Left hindlimb (tissue), 1 donor: ENCODE measurements around the gene CASP9.
A peak's percentile ranks its signal among the peaks of the same experiment; 100 is the strongest.
"Not testable (repeated sequence)": the region's sequence is repeated elsewhere in the genome, so short reads cannot be mapped to it uniquely, and the experiment has no call there.

ENCODE experiments used
- DNase-seq: peaks from one replicate; pipeline ENCODE4 v3.0.0-alpha.2; 2018

CASP9 gene

DNA sequence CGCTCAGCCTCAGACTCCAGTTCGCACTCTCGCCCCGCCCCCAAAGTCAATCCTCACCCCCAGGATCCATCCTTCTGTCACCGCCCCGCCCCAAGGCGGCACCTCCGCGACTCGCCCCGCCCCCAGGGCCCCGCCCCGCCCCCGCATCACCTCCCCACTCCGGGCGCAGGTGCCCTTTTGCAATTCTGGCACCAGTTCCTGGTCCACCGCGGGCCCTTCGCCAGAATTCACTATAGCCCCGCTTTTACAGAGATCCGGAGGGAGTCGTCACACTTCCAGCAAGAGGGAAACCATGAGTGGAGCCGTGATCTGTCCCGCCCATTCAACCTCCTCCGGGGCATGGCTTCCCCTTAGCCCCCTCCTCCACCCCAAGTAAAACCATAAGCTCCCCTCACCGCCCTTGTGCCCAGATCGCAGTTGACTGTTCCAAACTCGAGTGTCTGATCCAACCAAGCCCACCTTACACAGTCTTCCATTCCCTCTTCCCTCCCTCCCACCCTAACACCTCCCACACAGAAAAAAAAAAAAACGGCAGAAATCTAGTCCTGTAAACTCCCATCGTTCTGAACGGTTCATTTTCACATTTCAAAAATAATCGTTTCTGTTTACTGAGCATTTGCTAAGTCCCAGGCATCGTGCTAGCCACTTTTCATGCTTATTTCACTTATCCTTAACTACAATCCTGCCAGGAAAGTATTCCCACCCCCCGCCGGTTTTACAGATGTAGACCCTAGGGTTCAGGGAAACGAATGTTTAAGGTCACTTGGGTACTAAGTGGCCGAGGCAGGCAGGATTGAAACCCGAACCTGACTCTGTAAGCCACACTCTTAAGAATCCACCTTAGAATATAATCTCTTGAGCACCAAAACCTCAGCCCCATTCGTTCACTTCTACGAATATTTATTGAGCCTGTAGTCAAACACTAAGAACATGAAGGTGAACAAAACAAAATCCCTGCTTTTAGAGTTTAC is 1.3 kb upstream of the CASP9 start:
- peak; percentile 99 for DNase-seq

DNA sequence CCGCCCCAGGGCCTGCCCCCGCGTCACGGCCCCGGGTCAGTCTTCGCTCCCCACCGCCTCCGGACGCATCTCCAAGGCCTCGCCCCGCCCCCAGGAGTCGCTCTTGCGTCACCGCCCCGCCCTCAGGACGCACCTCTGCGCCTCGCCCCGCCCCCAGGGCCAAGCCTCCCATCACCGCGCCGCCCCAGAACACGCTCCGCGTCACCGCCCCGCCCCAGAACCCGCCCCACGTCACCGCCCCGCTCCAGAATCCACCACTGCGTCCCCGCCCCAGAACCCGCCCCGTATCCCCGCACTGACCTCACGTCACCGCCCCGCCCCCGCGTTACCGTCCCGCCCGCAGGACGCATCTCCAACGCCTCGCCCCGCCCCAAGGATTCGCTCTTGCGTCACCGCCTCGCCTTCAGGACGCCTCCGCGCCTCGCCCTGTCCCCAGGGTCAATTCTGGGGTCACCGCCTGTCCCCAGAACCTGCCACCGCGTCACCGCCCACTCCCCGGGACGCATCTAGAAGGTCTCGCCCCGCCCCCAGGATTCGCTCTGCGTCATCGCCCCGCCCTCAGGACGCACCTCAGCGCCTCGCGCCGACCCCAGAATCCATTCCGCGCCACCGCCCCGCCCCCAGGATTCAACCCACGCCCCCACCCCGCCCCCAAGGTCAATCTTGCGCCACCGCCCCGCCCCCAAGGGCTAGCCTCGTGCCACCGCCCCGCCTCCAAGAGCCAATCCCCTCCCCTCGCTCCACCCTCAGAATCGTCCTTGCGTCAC is 451 bp upstream of the CASP9 start:
- peak; percentile 100 for DNase-seq

DNA sequence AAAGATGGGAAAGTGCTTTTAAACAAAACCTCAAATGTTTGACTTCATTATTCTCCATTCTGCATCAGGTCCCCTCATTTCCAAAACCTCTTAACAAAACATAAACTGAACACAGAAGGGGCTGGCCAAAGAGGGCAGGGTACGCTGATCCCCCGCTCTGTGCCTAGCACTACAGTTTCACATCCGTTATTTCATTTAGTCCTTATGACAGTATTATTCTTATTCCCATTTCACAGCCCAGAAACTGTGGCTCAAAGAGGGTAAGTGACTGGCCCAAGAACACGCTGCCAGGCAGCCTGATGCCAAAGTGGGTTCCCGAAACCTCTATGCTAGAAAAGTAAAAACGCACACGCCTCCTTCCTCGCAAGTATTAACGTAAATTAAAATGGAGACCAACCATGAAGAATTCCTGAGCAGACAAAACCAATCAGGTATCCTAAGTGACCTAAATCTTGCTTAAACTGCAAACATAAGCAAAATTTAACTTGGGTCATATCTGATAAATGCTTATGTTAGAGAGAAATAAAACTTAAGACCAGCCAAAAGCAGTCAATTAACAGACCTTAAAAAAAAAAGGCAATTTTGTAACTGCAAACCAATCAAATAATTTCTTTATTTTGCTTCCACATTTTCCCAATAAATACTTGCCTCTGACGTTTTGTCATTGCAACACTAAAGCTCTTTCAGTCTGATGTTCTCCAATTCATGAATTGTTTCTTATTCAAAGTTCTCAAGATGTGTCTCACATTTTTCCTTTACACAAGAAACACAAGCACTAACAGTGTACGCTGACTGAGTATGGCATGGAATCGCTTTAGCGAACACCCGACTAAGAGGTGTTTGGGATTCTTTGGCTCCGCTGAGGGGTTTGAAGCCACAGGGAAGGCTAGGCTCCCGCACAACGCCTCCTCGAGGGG is 653 bp downstream of the CASP9 start:
- no peak for DNase-seq

DNA sequence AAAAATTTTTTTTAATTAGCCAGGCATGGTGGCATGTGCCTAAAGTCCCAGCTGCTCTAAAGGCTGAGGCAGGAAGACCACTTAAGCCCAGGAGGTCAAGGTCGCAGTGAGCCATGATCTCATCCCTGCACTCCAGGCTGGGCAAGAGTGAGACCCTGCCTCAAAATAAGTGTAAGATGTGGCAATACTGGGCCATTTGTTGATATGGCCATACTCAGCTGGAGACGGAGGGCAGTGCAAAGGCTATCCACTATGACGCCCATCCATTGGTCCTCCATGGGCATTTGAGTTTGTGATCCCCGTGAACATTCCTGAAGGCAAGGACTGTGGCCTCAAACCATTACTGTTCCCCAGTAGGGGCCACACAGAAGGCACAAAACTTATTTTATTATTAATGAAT is 1.5 kb downstream of the CASP9 start:
- no peak for DNase-seq

DNA sequence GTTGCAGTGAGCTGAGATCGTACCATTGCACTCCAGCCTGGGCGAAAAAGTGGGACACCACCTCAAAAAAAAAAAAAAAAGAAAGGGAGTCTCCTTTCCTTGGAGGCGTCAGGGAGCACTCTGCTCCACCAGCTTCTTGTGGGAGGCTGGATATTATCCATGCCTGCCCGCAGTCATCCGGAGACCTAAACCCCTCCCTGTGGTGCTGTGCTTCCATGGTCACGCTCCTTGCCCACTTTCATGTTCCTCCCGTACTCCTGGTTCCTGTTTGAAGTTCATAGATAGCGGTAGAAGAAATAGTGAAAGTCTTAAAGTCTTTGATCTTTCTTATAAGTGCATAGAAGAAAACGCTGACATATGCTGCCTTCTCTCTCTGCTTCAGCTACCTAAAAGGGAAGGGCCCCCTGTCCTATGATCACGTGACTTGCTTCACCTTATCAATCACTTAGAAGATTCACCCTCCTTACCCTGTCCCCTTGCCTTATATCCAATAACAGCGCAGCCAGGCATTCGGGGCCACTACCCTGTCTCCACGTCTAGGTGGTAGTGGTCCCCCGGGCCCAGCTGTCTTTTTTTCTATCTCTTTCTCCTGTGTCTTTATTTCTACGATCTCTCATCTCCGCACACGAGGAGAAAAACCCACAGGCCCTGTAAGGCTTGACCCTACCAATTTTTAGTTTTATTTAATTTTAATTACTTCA is 2.7 kb downstream of the CASP9 start:
- not testable (repeated sequence) for DNase-seq

DNA sequence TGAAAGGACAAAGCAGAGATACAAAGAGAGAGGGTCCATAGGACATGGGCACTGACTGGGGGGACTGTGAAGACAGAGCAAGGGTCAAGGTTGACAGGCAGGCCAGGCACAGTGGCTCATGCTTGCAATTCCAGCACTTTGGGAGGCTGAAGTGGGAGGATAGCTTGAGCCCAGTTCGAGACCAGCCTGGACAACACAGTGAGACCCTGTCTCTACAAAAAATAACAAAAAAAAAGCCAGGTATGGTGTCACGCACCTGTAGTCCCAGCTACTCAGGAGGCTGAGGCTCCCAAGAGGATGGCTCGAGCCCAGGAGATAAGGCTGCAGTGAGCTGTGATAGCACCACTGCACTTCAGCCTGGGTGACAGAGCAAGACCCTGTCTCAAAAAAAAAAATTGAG is 4.4 kb downstream of the CASP9 start:
- no peak for DNase-seq

DNA sequence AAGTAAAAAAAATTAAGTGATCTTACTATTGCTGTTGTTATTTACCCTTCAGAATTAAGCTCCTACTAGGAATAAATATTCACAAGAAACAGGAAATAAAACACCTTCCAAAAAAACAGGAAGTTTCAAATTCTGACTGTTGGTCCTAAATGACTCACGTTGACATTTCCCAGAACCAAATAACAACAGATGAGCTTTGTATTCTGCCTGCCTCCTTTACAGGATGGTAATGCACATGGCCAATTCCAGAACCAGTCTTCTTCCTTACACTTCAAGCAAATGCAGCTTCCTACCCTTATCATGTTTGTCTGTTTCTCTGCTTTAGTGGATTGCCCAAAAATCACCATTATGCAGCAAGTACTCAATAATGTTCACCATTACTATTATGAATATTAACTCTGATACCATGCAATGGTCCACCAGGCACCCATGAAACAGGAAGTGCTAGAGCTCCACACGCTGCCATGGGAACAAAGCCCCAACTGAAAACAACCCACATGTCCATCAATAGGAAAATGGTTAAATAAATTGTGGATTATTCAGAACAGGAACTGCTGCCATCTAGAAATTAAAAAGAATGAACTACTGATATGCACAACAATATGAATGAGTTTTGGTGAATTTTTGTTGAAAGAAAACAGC is 8.9 kb downstream of the CASP9 start:
- DNase-seq = no peak

DNA sequence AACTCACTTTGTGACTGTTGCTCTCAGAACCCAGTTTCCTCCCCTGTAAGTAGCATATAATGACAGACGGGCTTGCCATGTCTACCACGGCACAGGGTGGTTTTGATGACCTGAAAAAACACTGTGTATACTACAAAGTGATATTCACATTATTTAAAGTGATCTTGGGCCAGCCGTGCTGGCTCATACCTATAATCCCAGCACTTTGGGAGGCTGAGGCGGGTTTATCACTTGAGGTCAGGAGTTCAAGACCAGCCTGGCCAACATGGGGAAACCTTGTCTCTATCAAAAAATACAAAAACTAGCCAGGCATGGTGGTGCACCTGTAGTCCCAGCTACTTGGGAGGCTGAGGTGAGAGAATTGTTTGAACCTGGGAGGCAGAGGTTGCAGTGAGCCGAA is 9.5 kb downstream of the CASP9 start:
- DNase-seq = not testable (repeated sequence)

DNA sequence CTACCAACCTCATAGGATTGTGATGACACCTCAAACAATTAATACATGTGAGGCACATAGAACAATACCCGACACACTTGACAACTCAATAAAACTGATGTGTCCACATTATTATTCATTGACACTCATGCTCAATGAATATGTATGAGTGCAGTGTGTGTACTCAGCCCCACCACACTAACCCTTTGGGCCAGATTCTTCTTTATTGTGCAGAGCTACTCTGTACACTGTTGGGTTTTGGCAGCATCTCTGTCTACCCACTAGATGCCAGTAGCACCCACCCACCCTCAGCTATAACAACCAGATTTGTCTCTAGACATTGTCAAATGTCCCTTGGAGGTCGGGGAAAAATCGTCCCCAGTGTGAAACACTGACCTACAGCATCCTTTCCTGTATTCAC is 10.1 kb downstream of the CASP9 start:
- no peak for DNase-seq

DNA sequence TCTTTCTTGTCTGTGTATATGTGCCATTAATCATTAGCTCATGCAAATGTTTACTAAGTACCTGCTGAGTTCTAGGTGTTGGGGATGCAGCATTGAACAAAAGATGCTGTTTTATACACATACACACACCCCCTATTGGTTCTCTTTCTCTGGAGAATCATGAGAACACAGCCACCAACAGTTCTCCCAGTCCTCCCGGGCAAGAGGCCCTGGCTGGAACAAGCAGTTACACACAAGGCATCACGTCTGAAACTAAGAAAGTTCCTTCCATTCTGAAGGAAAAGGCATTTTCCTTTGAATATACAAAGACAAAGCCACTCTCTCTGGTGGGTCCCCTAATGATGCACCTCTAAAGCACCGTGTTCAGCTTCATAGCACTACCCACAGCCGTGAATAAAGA is 10.8 kb downstream of the CASP9 start:
- DNase-seq = no peak

DNA sequence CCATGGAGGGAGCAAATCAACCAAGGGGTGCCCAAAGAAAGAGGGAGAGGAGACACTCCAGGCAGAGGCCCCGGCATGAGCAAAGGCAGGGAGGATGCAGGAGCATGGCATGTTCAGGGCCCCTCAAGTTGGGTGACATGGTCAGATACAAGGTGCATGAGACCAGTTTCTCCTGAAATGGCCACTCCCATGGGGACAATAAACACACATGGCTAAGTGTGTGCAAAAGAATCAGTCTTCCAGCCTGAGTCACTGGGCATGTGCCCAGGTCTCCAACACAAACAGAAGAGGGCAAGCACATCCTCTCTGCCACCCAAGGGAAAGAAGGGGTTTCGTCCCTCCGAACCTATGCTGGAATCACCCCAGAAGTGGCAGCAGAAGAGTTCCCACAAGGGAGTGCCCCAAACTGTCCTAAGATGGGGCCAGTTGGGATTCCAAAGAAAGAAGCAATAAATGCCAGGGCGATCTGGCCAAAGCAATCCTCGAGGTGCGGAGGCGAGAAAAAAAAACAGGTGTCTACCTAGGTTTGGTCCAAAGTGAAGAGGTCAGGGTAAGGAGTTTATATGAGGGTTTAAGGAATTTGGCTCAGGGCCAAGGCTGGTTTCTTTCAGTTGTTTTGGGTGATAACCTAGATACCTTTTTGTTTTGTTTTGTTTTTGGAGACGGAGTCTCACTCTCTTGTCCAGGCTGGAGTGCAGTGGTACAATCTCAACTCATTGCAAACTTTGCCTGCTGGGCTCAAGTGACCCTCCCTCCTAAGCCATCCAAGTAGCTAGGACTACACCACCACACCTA is 13.2 kb downstream of the CASP9 start:
- no peak for DNase-seq

DNA sequence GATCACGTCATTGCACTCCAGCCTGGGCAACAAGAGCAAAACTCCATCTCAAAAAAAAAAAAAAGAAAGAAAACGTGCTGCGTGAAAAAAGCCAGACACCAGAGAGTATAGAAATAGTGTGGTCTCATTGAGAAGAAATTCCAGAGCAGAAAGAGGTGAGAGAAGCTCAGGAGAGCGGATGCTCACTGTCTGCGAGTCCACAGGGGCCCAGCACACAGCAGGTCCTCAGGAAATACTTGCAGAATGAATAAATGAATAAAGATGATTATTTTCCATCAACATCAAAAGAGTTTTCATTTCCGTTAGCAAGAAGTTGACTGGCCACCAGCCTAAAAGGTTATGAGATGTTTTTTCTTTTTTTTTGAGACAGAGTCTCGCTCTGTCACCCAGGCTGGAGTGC is 14.4 kb downstream of the CASP9 start:
- DNase-seq = no peak

DNA sequence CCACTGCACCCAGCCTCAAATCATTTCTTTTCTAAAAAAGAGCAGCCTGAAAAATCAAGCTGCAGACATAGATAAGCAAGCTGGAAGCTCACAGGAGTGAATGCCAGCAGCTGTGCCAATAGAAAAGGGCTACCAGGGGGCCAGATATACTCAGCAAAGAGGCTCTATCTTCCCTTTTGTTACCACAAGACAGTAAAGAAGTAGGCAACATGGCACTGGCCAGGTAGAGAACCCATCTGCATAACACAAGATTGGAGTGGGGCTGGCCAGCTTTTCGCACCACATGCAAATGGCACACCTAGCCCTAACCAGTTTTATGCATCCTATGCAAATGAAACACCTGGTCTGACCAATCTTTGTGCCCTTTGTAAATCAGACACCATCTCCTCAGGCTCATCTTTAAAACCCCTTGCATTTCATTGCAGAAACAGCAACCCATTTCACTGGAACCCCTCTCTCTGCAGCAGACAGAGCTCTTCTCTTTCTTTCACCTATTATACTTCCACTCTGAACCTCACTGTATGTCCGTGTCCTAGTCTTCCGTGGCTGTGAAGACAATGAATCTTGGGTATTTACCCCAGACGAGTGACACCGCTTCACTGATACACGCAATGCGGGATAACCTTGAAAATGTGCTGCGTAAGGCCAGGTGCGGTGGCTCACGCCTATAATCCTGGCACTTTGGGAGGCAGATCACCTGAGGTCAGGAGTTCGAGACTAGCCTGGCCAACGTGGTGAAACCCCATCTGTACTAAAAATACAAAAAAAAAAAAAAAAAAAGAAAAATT is 15.1 kb downstream of the CASP9 start:
- no peak for DNase-seq

DNA sequence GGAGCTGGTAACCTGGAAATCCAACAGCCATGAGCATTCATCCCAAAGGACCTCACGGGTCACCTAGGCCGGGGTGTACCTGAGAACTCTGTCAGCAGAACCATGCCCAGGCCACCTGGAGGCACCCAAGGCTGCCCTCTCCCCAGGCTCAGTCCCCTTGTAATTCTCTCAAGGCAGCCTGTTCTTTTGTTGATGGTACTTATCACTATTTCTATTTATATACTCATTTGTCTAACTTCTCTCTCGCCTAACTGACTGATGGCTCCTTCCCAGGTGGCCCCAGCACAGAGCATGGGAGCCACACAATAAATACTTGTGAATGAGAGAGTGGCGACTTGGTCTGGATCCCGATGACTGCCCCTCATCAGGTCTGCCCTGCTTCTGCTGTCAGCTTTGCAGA is 16.7 kb downstream of the CASP9 start:
- no peak for DNase-seq

DNA sequence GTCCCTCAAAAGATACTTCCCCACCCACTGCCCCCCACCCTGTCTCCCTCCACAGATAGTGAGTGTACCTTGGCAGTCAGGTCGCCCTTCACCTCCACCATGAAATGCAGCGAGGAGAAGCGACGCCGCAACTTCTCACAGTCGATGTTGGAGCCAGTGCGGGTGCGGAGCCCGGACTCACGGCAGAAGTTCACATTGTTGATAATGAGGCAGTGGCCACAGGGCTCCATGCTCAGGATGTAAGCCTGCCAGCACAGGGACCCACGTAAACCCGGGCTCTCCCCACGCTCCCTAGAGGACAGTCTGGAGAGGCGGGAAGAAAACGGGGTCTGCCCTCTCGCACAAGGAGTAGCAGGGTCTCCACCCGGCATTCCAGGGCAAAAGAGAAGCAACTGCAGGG is 17.2 kb downstream of the CASP9 start:
- no peak for DNase-seq

DNA sequence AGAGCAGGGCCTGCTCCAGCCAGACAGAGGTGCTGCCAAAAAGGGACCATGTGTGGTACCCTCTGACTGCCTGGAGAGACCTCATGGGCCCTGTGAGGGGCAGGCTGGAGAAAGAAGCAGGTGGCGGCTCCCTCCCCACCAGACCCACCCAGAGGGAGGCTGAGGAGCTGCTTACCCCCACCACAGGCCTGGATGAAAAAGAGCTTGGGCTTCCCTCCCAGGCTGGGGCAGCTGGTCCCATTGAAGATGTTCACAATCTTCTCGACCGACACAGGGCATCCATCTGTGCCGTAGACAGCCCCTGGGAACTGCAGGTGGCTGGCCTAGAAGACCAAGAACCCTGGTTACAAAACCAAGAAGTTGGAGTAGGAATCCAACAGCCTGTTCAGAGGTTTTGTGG is 19.6 kb downstream of the CASP9 start:
- no peak for DNase-seq

DNA sequence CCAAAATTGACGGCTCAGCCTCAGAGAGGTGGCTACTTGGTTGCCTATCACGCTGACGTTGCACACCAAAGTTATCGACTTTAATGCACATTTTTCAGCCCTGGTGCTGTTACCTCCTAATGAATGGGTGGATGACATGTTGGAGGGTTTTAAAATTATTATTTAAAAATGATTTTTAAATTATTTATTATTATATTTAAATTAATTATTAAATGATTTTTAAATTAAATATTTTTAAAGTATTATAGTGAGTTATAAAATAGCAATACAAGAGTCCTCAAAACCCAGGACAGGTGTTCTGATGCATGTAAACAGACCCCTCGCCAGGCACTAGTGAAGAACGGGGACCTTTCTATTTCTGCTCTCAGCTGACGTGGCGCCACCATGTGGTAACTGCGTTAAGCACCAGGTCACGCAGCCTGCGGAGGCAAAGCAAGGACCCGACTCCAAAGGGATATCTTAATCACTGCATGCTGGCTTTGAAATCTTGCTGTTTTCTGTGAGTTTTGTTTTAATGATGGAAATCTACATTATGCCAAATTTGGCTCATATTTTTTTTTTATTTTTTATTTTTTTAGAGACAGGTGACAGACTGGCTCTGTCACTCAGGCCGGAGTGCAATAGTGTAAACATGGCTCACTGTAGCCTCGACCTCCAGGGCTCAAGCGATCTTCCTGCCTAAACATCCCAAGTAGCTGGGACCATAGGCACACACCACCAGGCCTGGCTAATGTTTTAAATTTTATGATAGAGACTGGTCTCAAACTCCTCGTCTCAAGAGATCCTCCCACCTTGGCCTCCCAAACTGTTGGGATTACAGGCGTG is 22.6 kb downstream of the CASP9 start:
- no peak for DNase-seq

DNA sequence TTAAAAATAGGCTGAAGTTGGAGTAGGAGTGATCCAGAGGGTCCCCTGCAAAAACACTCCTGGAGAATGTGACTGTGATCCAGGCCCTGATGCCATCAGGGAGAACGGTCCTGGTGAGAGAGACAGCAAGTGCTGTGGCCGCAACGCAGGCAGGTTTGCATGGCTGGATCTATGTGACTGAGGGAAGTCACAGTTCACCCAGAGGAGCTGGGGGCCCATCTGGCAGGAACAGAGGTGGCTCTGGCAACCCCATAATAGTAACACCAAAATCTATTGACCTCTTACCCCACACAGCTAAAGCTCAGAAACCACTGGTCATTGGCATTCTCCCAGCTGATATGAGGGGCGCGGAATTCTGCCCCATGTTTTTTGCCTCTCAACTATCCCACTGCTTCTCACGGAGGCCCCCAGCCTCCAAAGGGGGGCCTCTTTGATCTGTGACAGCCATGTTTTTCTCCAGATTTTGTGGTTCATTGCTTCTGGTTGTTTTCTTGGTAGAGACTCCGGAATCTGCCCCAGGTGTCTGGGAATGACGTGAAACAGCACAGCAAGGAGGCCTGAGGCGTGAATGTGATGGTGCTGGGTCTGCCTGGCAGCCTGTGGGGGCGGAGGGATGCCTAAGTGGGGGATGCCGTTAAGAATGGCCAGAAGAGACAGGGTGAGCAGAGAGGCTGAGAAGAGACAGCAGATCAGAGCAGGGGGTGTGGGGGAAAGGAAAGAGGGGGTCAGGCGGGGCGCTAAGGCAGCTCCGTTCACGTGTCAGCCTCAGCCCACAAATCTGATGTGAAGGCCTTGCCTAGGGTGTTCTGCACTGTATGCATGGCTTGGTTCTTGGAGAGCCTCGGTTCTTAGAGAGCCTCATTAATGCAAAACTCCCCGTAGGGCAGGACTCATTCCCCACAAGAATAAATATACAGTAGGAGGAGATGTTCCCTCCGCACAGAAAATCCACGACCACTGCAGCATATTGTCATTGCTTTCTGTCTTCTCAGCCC is 23.5 kb downstream of the CASP9 start:
- no peak for DNase-seq
